CD4-positive, alpha-beta T cell treated with Interleukin-17A for 4 hours (primary cell): ENCODE data around the gene CXCR5.
"Not testable (repeated sequence)": the region's sequence is repeated elsewhere in the genome, so short reads cannot be mapped to it uniquely, and the experiment has no call there.

Experiments used
- DNase-seq: peaks from one replicate; pipeline ENCODE4 v3.0.0-alpha.2; 2020; ENCODE audit warnings: mixed read lengths

The CXCR5 gene, protein sequence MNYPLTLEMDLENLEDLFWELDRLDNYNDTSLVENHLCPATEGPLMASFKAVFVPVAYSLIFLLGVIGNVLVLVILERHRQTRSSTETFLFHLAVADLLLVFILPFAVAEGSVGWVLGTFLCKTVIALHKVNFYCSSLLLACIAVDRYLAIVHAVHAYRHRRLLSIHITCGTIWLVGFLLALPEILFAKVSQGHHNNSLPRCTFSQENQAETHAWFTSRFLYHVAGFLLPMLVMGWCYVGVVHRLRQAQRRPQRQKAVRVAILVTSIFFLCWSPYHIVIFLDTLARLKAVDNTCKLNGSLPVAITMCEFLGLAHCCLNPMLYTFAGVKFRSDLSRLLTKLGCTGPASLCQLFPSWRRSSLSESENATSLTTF

GRCh38 chr11:118883368-118884071, at the start of gene CXCR5:
CXCR5 (plus strand) TSS chr11:118883892; CDS start chr11:118883942, 50 bp downstream.
- DNase-seq = peak; percentile 64

DNA sequence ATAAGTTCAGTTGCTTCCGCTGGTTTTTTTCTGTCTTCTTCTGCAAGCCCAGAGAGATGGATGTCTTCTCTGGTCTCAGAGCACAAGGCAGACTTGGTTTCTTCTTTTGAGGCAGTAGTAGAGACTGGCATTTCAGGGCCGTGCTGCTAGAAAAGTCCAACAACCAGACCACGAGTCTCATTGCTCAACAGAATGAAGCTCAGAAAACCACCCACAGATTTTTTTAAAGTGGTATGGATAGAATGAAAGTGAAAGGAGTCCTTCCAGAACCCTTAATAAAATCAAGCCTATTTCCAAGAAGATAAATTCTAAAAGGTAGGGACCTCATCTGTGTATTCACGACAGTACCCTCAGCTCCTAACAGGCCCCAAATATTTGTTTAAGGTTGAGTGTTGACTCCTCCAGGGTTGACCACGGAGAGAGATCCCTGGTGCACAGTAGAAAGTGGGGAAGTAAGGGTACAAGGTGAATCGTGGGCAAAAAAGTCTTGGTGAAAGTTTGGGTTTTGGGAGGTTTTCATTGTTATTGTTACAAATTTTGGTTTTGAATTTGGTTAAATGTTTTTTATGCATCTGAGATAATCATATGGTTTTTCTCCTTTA, 49.2 kb upstream of the CXCR5 start:
- DNase-seq = no peak

- no peak for DNase-seq
These were observed 45.8 kb upstream of the CXCR5 start for GRCh38 chr11:118837868-118838267.

- DNase-seq = no peak
These were observed 44.7 kb upstream of the CXCR5 start for GRCh38 chr11:118838905-118839553.

DNA sequence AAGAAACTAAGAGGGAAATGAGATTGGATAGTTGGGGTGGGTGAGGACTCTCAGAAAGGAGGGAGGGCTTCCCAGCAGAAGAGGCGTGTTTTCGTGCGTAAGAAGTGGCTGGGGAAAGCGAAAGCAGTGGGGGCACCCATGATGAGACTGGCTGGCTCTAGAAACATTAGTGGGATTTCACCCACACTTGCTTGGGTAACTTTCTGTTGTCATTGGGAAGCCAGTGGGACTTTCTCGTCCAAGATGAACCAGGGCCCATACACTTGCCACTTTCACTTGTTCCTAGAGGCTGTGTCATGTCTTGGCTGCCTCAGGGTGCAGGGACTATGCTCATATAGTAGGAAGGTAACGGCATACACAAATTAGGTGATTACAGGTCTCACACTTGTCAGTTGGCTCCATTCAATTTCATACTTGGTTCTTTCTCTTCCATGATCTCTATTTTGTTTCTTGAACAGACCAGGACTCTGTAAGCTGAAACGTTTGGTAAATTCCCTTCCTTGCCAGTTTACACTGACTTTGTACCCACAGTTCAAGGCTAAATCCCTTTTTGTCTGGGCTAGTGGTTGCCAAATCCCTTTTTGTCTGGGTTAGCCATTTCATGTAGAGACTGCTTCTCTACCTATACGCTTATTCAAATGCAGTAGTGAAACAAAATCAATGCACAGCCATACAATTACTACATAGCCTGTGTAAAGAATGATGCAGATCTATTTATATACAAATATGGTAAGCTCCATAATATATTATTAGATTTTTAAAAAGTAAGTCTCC, 42.0 kb upstream of the CXCR5 start:
- peak; percentile 39 for DNase-seq

DNA sequence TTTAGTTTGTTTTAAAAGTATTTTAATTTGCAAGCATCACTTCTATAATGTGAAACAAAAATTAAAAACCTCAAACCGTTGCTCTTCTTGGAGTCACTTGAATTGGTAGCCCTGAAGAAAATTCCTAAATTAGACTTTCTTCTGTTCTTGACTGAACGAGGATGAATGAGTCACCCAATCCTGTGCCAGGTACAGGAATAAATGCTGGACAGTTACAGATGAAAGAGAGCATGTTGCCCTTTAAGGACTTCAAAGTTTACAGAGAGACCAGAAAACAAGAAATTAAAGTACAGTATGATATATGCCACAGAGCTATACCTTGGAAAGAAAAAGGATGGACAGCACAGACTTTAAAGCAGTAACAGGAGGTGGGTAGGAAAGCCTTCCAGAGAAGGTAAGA, 41.3 kb upstream of the CXCR5 start:
- DNase-seq = no peak

- not testable (repeated sequence) for DNase-seq
These were observed 40.8 kb upstream of the CXCR5 start for GRCh38 chr11:118842843-118843242.

DNA sequence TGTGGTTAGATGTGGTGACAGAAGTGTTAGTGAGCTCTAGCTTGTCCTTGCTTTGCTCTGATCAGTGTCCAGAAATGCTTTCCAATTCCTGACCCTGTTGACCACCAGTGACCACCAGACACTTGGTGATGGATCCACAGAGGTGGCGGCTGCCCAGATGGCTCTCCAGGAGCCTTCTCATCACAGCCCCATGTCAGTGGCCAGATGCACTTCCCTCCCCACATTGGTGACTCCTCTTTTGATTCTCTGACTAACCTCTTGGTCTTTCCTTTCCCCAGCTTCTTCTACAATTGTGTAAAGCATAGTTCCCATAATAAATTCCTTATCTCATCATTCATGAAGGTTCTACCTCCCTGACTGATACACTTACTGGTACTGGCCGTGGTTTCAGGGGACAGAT, 40.1 kb upstream of the CXCR5 start:
- DNase-seq = no peak

- no peak for DNase-seq
These were observed 38.3 kb upstream of the CXCR5 start for GRCh38 chr11:118845369-118845768.

GRCh38 chr11:118846181-118846935, 37.3 kb upstream of the CXCR5 start:
- no peak for DNase-seq

- DNase-seq = no peak
These were observed 33.9 kb upstream of the CXCR5 start for GRCh38 chr11:118849825-118850224.

DNA sequence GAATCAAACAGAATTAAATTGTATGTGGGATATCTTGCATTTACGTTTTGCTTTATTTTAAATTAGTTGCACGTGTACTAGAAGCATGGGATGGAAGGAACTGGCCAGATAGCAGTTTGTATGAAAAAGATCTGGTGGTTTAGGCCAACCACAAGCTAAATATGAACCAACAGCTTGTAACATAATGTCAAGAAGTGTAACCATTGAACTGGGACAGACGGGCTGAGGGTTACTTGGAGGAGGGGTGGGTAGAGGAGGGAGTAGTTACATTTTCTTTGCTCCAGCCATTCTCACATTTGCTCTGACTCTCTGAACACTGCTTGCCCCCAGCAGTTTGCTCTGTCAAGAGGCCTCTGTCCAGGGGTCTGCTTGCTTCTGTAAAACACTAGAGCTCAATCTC, 31.7 kb upstream of the CXCR5 start:
- DNase-seq = no peak

- no peak for DNase-seq
These were observed 30.0 kb upstream of the CXCR5 start for GRCh38 chr11:118853678-118854077.

DNA sequence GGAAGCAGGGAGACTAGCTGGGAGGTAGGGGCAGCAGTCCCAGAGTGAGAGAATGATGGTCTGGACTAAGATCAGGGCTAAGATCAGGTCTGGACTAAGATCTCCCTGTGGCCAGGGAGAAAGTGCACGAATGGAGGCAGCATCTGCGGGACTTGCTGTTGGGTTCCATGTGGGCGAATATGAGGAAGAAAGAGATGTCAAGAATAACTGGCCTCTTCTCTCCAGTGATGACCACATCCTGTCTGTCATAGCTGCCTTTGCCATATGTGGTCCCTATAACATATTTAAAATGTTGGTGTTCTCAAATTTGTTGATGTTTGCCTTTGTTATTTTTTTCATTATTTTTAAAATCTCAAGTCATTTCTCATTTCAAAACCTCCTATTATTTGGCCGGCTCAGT, 27.4 kb upstream of the CXCR5 start:
- no peak for DNase-seq

GRCh38 chr11:118857385-118857784, 26.3 kb upstream of the CXCR5 start:
- DNase-seq = no peak

DNA sequence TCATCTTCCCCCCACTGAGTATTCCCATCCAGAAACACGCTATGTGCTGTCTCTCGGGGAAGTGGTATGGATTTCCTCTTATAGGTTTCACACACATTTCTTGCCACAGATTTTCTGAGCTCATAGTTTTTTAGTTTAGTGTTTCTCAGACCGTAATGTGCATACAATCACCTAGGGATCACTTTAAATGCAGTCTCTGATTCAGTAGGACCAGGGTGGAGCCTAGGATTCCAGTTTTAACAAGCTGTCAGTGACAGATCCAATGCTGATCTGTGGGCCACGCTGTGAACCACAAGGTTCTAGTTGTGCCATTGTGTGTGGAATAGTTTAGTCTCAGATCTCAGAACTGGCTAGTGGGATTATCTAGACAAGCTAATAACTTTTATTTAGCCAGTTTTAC, 23.7 kb upstream of the CXCR5 start:
- DNase-seq = no peak

- no peak for DNase-seq
These were observed 15.0 kb upstream of the CXCR5 start for GRCh38 chr11:118868659-118869058.

- DNase-seq = peak; percentile 49
These were observed 13.0 kb upstream of the CXCR5 start for GRCh38 chr11:118870396-118871343.

- DNase-seq = peak; percentile 67
These were observed 11.3 kb upstream of the CXCR5 start for GRCh38 chr11:118872403-118872821.

DNA sequence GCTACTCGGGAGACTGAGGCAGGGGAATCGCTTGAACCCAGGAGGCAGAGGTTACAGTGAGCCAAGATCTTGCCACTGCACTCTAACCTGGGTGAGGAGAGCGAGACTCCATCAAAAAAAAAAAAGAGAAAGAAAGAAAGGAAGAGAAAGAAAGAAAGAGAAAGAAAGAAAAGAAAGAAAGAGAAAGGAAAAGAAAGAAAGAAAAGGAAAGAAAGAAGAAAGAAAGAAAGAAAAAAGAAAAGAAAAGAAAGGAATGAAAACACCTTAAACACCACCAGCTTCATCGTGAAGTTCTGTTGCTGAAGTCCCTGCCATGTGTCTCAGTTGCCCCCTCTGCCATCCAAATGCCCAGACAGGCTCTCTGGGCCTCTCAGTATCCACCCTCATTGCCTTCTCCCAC, 9.9 kb upstream of the CXCR5 start:
- DNase-seq = no peak

- DNase-seq = peak; percentile 70
These were observed 7.4 kb upstream of the CXCR5 start for GRCh38 chr11:118876286-118876685.
